Loucy (cell line): Measurements from ENCODE around the gene KCTD11.

Source experiments
- EZH2phosphoT487 ChIP-seq: fragments of 200-600 bp; IDR thresholded peaks from 2 replicates; pipeline ENCODE4 v1.6.1; 2018; ENCODE audit warnings: antibody characterized with exemption, mild to moderate bottlenecking, moderate library complexity, borderline replicate concordance
- TF ChIP-seq, protein P1 (sequence below): fragments of 200-600 bp; sonication (generic); conservative IDR thresholded peaks from 2 replicates; pipeline ENCODE4 v1.5.1; 2014; ENCODE audit warnings: mild to moderate bottlenecking, antibody characterized with exemption, low read length

- TF ChIP-seq, protein P1, sequence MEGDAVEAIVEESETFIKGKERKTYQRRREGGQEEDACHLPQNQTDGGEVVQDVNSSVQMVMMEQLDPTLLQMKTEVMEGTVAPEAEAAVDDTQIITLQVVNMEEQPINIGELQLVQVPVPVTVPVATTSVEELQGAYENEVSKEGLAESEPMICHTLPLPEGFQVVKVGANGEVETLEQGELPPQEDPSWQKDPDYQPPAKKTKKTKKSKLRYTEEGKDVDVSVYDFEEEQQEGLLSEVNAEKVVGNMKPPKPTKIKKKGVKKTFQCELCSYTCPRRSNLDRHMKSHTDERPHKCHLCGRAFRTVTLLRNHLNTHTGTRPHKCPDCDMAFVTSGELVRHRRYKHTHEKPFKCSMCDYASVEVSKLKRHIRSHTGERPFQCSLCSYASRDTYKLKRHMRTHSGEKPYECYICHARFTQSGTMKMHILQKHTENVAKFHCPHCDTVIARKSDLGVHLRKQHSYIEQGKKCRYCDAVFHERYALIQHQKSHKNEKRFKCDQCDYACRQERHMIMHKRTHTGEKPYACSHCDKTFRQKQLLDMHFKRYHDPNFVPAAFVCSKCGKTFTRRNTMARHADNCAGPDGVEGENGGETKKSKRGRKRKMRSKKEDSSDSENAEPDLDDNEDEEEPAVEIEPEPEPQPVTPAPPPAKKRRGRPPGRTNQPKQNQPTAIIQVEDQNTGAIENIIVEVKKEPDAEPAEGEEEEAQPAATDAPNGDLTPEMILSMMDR = no peak
- no peak for TF ChIP-seq EZH2phosphoT487
These were observed 4.1 kb upstream of the KCTD11 start for GRCh38 chr17:7347630-7348477.
